Mucosa of descending colon (tissue), 3 donors: ENCODE results near the gene OPCML. TPM values are rescaled to one million over a fixed set of nuclear protein-coding genes. Genes with fewer than 3 reads are reported as not detected.

ENCODE experiments used
- ATAC-seq: fragments of 200-7000 bp; cut with Tn5 transposase; one replicate; pipeline ENCODE4 v1.9.1; 2020; ENCODE audit warnings: mild to moderate bottlenecking, moderate library complexity
- DNase-seq, 3 donors: peaks; one replicate each; pipeline ENCODE4 v3.0.0-alpha.2; 2020
- H3K36me3 ChIP-seq: fragments of 200-600 bp; one replicate; pipeline ENCODE4 v1.8.0; 2021; ENCODE audit warnings: low read depth, mild to moderate bottlenecking
- H3K4me1 ChIP-seq: fragments of 200-600 bp; one replicate; pipeline ENCODE4 v1.8.0; 2021; ENCODE audit warnings: low read depth, mild to moderate bottlenecking
- H3K4me3 ChIP-seq: fragments of 200-600 bp; one replicate; pipeline ENCODE4 v1.8.0; 2021; ENCODE audit warnings: mild to moderate bottlenecking
- H3K9me3 ChIP-seq: fragments of 200-600 bp; one replicate; pipeline ENCODE4 v1.8.0; 2021; ENCODE audit warnings: mild to moderate bottlenecking
- intact Hi-C, 2 donors: fragments of 100-400 bp; cut with DNase I in 1 of 2; cut with micrococcal nuclease in 1 of 2; formaldehyde crosslinking; loops; one replicate each; pipeline versions ENCODE4 v1.11.0 to v1.11.1; 2022; cut with DNase I, micrococcal nuclease
- total RNA-seq, 3 donors: library from RNA; stranded (reverse); fragmentation: NEBNext Ultra II Directional in 2 of 3; extraction: Animal tissue kit (Norgen Biotek cat#: 25700) in 2 of 3; gene quantifications; one replicate each; pipeline versions ENCODE4 v1.2.1 to v1.2.4, GENCODE V29; 2021 to 2023
- TF ChIP-seq, protein P1 (sequence below): fragments of 200-600 bp; IDR thresholded peaks from one replicate; pipeline ENCODE4 v1.8.0; 2022; ENCODE audit warnings: antibody characterized with exemption, mild to moderate bottlenecking
- donor health status: DM: no; HTN: no; CAD: no; lungs with moderate emphysema.
- donor health status: DM: no; HTN: no; CAD: no.
- donor health status: DM: no; HTN: yes; CAD: no.

Gene OPCML
- total RNA-seq, 3 donors from 2014 or later, result 0.10 to 0.47 TPM; not detected in 1

DNA sequence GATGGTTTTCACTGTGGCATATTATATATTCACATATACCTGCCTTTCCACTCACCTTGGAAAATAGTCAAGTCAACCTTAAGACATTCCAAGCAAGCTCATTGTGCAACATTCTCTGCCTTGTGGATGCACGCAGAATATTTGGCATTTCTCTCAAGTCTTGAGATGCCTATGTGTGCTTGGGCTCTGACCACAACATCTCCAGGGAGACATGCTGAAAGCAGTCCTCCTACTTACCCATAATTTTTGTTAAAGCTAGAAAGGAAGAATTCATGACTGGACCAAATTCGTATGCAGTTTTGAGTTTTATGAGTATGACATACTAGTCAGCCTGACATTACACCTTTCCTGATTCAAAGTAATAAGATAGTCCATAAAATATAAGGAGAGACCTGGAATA is 684.0 kb downstream of the OPCML start:
- intact Hi-C loops, result no loop called here
- Histone ChIP-seq H3K9me3 (peaks cover 21% of the 10 kb centered on the region), H3K4me1 (no peaks in the 10 kb centered on the region), H3K36me3 (no peaks in the 10 kb centered on the region), H3K4me3 (no peak overlapping the region)
- TF ChIP-seq, protein P1, sequence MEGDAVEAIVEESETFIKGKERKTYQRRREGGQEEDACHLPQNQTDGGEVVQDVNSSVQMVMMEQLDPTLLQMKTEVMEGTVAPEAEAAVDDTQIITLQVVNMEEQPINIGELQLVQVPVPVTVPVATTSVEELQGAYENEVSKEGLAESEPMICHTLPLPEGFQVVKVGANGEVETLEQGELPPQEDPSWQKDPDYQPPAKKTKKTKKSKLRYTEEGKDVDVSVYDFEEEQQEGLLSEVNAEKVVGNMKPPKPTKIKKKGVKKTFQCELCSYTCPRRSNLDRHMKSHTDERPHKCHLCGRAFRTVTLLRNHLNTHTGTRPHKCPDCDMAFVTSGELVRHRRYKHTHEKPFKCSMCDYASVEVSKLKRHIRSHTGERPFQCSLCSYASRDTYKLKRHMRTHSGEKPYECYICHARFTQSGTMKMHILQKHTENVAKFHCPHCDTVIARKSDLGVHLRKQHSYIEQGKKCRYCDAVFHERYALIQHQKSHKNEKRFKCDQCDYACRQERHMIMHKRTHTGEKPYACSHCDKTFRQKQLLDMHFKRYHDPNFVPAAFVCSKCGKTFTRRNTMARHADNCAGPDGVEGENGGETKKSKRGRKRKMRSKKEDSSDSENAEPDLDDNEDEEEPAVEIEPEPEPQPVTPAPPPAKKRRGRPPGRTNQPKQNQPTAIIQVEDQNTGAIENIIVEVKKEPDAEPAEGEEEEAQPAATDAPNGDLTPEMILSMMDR, result no peak
- no peak for ATAC-seq
- no peak for DNase-seq

DNA sequence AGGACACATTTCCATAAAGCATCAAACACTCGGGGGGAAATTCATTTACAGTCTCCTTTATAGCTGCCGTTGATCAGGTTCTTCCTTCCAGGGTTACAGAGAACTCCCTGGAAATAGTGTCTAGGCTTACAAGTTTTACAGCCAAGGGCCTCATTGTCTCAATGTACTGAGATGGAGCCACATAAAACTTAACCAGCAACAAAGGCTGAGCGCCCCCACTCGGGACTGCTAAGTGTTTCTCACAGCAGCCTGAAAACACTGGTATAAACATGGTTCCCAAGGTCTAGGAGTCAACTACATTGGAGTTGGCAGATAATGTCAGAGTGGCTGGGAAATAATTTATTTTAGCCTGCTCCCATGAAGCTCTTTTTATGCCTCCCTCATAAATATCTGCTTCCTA is 686.2 kb downstream of the OPCML start:
- ATAC-seq (no peak), DNase-seq (no peak)
- H3K36me3 ChIP-seq, result no peaks in the 10 kb centered on the region
- H3K4me3 ChIP-seq, result no peak overlapping the region
- TF ChIP-seq, protein P1, result no peak
- no peaks in the 10 kb centered on the region for H3K4me1 ChIP-seq
- peaks cover 22% of the 10 kb centered on the region for H3K9me3 ChIP-seq
- intact Hi-C loops, result no loop called here

- no peaks in the 10 kb centered on the region for H3K4me1 ChIP-seq
- DNase-seq, result no peak
- TF ChIP-seq, protein P1, result no peak
These were observed 687.2 kb downstream of the OPCML start for GRCh38 chr11:132844956-132845696.

GRCh38 chr11:132840660-132841059 is 691.6 kb downstream of the OPCML start:
- intact Hi-C loops, result no loop called here
- no peak overlapping the region for H3K4me3 ChIP-seq
- TF ChIP-seq, protein P1, result no peak
- H3K36me3 ChIP-seq, result no peaks in the 10 kb centered on the region
- DNase-seq (no peak), ATAC-seq (no peak)
- no peaks in the 10 kb centered on the region for H3K4me1 ChIP-seq
- H3K9me3 ChIP-seq, result peaks cover 29% of the 10 kb centered on the region

More at GRCh38 chr11:132844956-132845696, 687.2 kb downstream of the OPCML start:
- Histone ChIP-seq H3K9me3 (peaks cover 27% of the 10 kb centered on the region), H3K4me3 (no peak overlapping the region), H3K36me3 (no peaks in the 10 kb centered on the region)
- intact Hi-C loops, result no loop called here
- ATAC-seq, result no peak

GRCh38 chr11:132840191-132840590 is 692.1 kb downstream of the OPCML start:
- TF ChIP-seq, protein P1, result no peak
- intact Hi-C loops, result no loop called here
- Histone ChIP-seq H3K4me3 (no peak overlapping the region), H3K4me1 (no peaks in the 10 kb centered on the region), H3K36me3 (no peaks in the 10 kb centered on the region), H3K9me3 (peaks cover 31% of the 10 kb centered on the region)
- ATAC-seq (no peak), DNase-seq (no peak)
